ENCODE results near the gene TCTN2. TPM values are rescaled to one million over a fixed set of nuclear protein-coding genes. Genes with fewer than 3 reads are reported as not detected.

The TCTN2 gene
- total RNA-seq, 1 donor from 2014 or later: 6.5 TPM

GRCh38 chr12:123743002-123743401 is 72.1 kb downstream of the TCTN2 start:
- no peak for DNase-seq

DNA sequence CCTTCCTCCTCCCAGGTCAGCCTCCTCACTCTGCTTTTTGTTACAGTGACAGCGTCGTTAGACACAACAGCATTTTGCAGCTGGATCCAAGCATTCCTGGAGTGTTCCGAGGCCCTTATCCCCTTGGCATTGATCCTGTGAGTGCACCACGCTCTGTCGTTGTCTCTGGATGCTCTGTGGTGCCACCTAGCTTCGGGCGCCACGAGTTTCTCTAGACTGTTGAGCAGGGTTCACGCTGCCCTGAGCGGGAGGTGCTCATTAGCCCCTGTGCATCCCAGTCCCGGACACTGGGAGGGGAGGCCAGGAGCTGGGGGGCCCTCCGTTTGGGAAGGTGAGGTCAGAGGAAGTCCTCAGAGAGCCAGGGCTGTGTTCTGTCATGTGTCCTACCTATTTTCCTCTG is 73.9 kb downstream of the TCTN2 start:
- DNase-seq: no peak

DNA sequence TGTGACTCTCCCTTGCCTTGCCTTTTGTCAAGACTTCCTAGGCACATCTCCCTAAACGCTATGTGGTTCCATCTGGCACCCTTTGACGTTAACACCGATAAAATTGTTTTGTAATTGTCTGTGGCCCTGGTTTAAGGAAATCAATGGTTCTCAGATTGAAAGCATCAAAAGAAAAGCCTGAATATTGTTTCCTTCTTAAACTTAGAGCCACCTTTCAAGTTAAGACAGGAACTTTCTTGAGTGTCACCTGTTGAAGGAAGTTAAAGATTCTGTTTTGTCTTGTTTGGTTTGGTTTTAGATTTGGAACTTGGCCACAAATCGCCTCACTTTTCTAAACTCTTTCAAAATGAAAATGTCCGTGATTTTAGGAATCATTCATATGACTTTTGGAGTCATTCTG is 76.4 kb downstream of the TCTN2 start:
- no peak for DNase-seq

DNA sequence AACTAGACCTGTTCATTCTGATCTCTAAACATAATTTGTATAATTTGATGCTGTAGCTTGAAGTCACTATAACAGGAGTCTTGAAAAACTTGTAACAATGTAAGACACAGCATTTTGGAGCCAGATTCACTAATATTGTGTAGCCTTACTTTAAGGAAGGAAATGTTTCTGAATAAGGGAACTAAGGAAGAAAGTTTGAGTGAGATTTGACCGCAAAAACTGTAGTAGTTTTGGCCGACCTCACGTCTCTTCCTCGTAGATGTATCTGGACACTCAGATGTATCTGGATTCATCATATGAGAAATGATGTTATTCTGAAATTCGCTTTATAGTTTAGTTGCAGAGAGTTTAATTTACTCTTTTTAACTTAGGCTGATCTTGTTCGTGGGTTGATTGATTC is 77.2 kb downstream of the TCTN2 start:
- no peak for DNase-seq

GRCh38 chr12:123748661-123749060 is 77.7 kb downstream of the TCTN2 start:
- peak; percentile 62 for DNase-seq

DNA sequence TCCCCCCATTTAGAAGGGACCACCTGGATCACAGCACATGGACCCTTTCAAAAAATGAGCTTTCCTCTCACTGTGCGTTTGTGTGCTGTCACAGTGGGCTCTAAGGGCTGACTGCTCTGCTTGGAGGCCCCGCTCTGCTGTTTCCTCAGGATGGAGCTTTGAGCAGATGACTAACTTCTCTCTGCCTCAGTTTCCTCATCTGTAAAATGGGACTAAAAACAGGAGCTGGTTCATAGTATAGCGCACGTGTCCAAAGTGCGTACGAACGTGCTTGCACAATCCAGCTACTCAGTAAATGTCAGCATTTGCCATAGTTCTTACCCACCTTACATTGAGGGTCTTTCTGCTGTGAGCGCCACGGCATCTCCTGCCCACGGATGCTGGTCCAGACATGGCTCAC is 78.4 kb downstream of the TCTN2 start:
- no peak for DNase-seq

DNA sequence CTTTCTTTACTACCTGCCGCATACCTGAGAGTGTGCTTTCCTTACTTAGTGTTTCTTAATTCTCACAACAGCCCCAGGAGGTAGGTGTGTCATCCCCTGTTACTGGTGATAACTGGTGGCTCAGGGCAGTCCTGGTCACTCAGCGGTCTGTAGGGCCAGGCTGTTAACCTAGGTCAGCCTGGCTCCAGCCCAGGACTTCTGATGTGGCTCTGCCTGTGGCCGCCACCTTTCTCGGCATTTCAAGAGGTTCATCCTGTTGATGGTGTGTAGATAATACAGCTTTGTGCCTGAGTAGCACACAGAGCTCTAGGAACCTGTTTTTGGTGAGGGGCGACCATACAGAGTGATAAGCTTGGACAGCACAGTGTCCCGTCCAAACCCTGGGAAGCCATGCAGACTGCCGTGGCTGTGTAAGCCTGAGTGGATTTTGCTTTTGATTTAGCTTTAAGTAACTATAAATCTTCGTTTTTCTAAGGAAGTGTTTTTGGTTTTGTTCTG is 79.3 kb downstream of the TCTN2 start:
- no peak for DNase-seq

DNA sequence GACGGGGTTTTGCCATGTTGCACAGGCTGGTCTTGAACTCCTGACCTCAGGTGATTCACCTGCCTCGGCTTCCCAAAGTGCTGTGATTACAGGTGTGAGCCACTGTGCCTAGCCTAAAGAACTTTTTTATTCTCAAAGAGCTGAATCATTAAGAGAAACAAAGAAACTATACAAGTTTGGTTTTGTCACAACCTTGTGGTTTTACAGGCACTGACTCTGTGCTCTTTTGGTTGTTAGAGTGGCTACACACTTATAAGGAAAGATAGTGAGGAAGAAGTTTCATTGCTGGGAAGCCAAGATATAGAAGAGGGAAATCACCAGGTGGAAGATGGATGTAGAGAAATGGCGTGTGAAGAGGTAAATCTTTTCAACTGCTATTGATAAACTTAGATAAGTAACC is 81.1 kb downstream of the TCTN2 start:
- no peak for DNase-seq

GRCh38 chr12:123754041-123754772 is 83.3 kb downstream of the TCTN2 start:
- no peak for DNase-seq

- no peak for DNase-seq
Measured at GRCh38 chr12:123757561-123757960, 86.6 kb downstream of the TCTN2 start.

Other genes starting within 250 kb of the TCTN2 start
- gene RILPL2, start 234.4 kb upstream of the TCTN2 start, total RNA-seq: 3.8 and 4.1 TPM in 2 replicates
- gene SNRNP35, start 213.0 kb upstream of the TCTN2 start, total RNA-seq: 11.3 and 14.0 TPM in 2 replicates
- gene RILPL1, start 137.4 kb upstream of the TCTN2 start, total RNA-seq: 6.0 and 7.4 TPM in 2 replicates
- gene TMED2, start 86.6 kb upstream of the TCTN2 start, total RNA-seq: 359 and 361 TPM in 2 replicates
- 16.6 and 18.2 TPM in 2 replicates for gene DDX55, start 69.0 kb upstream of the TCTN2 start, total RNA-seq
- gene EIF2B1, start 37.4 kb upstream of the TCTN2 start, total RNA-seq: 77.3 and 96.1 TPM in 2 replicates
- gene GTF2H3, start 37.3 kb upstream of the TCTN2 start, total RNA-seq: 38.5 and 50.7 TPM in 2 replicates
- 34.7 and 47.1 TPM in 2 replicates for gene ATP6V0A2, start 41.2 kb downstream of the TCTN2 start, total RNA-seq
- gene DNAH10, start 91.2 kb downstream of the TCTN2 start, total RNA-seq: under 0.01 TPM in 1 of 2 replicates, not detected in the other